Measurements from ENCODE around the gene KRTAP10-2.

The KRTAP10-2 gene

DNA sequence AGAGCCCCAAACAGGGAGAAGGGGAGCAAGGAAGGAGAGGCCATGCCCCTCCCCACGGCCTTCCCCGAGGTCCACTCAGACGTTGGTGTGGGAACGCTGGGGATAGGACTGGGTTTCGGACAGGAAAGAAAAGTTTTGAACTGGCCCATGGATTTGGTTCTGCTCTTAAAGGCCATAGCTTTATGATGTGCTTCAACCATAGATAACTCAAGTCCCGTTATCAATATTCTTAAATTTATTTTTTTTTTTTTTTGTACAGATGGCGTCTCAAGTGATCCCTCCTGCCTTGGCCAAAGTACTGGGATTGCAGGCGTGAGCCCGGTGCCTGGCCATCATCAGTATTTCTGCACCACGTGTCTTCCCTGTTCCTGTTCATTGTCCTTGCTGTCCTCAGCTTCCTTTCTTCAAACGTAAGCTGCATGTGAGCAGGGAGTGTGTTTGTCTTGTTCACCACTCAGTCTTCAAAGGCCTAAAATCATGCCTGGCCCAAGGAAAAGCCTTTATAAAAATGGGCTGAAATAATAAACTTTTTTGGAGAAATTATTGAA lies 10.5 kb downstream of the KRTAP10-2 start:
- in situ Hi-C loops (cut with HindIII; ENCODE audit: low sequenced_read_pairs): no loop called here

GRCh38 chr21:44539991-44540666 lies 11.2 kb downstream of the KRTAP10-2 start, which contains the start of gene KRTAP10-1:
KRTAP10-1 (minus strand) TSS chr21:44540195; CDS start chr21:44540150, 45 bp downstream.
- in situ Hi-C loops (cut with HindIII; ENCODE audit: low sequenced_read_pairs): no loop called here

- in situ Hi-C loops (cut with HindIII; ENCODE audit: low sequenced_read_pairs): no loop called here
These were observed 12.3 kb downstream of the KRTAP10-2 start for GRCh38 chr21:44539046-44539445.

GRCh38 chr21:44537930-44538911 lies 13.1 kb downstream of the KRTAP10-2 start:
- in situ Hi-C loops (cut with HindIII; ENCODE audit: low sequenced_read_pairs): no loop called here

- in situ Hi-C loops (cut with HindIII; ENCODE audit: low sequenced_read_pairs): no loop called here
These were observed 15.3 kb downstream of the KRTAP10-2 start for GRCh38 chr21:44535963-44536362.

GRCh38 chr21:44534688-44535087 lies 16.6 kb downstream of the KRTAP10-2 start:
- in situ Hi-C loops (cut with HindIII; ENCODE audit: low sequenced_read_pairs): no loop called here

- in situ Hi-C loops (cut with HindIII; ENCODE audit: low sequenced_read_pairs): no loop called here
These were observed 17.2 kb downstream of the KRTAP10-2 start for GRCh38 chr21:44533891-44534627.

GRCh38 chr21:44533121-44533890 lies 18.0 kb downstream of the KRTAP10-2 start:
- in situ Hi-C loops (cut with HindIII; ENCODE audit: low sequenced_read_pairs): no loop called here

DNA sequence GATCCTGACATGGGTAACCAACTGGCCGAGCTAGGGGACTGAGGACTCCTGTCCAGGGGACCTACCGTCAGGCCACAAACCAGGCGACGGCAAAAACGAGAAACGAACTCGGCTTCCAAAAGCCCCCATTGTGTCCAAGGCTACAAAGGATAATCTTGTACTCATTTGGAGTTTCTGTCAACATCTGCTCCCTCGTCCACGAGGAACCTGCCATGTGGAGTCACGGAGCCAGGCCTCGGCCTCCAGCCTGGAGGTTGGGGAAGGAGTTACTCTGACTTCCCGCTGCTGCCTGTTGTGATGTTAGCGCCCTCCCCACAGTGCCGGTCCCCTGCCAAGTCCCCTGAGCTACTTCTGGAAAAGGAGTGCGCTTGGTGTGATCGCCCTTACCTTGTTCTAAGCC lies 18.6 kb downstream of the KRTAP10-2 start:
- in situ Hi-C loops (cut with HindIII; ENCODE audit: low sequenced_read_pairs): no loop called here

- in situ Hi-C loops (cut with HindIII; ENCODE audit: low sequenced_read_pairs): no loop called here
These were observed 19.4 kb downstream of the KRTAP10-2 start for GRCh38 chr21:44531606-44532564.

DNA sequence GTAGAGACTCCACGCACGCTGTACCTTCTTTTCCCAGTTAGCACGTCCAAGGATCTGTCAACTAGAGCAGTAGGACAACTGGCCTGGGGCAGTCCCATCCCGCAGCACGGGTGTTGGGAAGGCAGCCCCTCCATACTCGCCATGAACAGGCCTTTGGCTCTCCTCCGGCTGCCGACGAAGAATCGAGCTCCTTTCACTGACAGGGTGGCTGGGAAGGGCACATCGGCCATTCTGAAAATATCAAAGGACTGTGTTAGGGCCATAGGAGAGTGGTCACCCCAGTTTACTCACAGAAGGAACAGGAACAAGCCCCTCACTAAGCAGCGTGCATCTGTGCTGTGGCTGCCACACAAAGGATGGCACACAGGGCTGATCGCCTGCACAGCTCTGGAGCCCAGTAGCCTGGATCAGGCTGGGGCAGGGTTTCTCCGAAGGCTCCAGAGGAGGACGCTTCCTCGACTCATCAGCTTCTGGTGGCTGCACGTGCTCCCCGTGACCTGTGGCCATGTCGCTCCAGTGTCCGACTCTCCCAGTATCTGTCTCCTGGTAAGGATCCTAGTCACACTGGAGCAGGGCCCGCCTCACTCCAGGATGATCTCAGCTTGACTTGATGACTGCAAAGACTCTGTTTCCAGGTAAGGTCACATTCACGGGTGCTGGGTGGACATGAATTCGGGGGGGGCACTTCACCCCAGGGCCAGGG lies 20.3 kb downstream of the KRTAP10-2 start:
- in situ Hi-C loops (cut with HindIII; ENCODE audit: low sequenced_read_pairs): no loop called here

GRCh38 chr21:44530221-44530902 lies 20.9 kb downstream of the KRTAP10-2 start:
- in situ Hi-C loops (cut with HindIII; ENCODE audit: low sequenced_read_pairs): no loop called here

- in situ Hi-C loops (cut with HindIII; ENCODE audit: low sequenced_read_pairs): no loop called here
These were observed 21.7 kb downstream of the KRTAP10-2 start for GRCh38 chr21:44529503-44530125.

GRCh38 chr21:44529011-44529421 lies 22.3 kb downstream of the KRTAP10-2 start:
- in situ Hi-C loops (cut with HindIII; ENCODE audit: low sequenced_read_pairs): no loop called here

DNA sequence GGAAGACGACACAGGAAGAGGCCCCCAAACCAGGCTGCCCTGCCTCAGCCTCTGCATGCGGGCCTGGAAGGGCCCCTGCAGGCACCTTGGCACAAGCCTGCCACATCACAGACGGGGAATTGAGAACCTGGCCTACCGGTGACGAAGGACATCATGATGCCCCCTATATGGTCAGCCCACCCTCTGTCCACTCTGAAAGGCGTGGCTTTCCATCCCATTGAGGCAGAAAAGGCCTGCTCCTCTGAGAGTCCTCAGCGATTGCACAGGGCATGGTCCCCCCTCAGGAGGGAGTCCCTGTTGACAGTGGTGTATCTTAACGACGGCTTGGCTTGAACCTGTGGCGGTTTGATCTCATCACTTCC lies 22.7 kb downstream of the KRTAP10-2 start:
- in situ Hi-C loops (cut with HindIII; ENCODE audit: low sequenced_read_pairs): no loop called here

DNA sequence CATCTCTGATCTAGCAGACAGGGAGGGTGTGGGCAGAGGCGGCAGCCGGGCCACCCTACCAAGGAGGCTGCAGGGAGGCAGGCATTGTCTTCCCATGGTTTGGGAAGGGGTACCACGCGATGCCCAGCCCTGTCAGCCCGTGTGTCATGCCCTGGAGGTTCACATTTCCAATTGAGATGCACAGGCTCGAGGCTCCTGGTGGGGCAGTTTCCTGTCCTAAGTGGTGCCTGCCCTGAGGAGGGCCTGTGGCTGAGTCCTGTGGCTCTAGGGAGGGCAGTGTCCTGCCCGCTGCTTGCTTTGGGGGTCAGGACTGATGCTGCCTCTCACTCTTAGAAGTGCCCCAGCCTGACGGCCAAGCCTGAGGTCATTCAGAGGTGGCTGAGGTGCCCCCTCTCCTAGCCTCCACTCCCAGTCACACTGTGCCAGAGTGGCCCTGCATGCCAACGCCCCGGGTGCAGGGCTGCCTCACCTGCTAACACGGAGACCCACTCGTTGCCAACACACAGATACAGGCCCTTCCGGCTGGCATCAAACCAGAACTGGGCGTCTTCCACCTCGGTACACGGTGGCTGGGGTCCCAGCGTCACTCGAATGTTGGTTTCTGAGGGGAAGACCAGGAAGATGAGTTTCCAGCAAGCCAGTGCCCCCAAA lies 23.2 kb downstream of the KRTAP10-2 start:
- in situ Hi-C loops (cut with HindIII; ENCODE audit: low sequenced_read_pairs): no loop called here
